Activated B cell treated with CpG ODN at 0.5 μM for 24 hours (primary cell): ENCODE measurements around the gene FOXJ3. TPM values are rescaled to one million over a fixed set of nuclear protein-coding genes. Genes with fewer than 3 reads are reported as not detected.

Source experiments
- ATAC-seq: fragments of 200-7000 bp; cut with Tn5 transposase; one replicate; pipeline ENCODE4 v1.10.0; 2021; ENCODE audit warnings: low read depth, mild to moderate bottlenecking, moderate library complexity
- CTCF ChIA-PET: fragments of 350-600 bp; sonication (Branson Sonifier 250); formaldehyde crosslinking; loops from one replicate; lab custom pipeline; 2021; ENCODE audit warnings: antibody characterized with exemption; lab: Charles Lee
- POLR2A ChIA-PET: fragments of 350-600 bp; sonication (Branson Sonifier 250); formaldehyde crosslinking; loops from one replicate; lab custom pipeline; 2021; ENCODE audit warnings: antibody characterized with exemption; lab: Charles Lee
- DNase-seq: peaks from one replicate; pipeline ENCODE4 v3.0.0; 2022
- H3K27ac Mint-ChIP-seq: one replicate; pipeline ENCODE4 v1.8.0; 2020; ENCODE audit warnings: mixed read lengths
- H3K27me3 Mint-ChIP-seq: one replicate; pipeline ENCODE4 v1.8.0; 2021; ENCODE audit warnings: mixed read lengths
- H3K36me3 Mint-ChIP-seq: one replicate; pipeline ENCODE4 v1.8.0; 2021; ENCODE audit warnings: low read depth, mixed read lengths
- H3K4me1 Mint-ChIP-seq: one replicate; pipeline ENCODE4 v1.8.0; 2021; ENCODE audit warnings: mixed read lengths
- H3K4me3 Mint-ChIP-seq: one replicate; pipeline ENCODE4 v1.8.0; 2020; ENCODE audit warnings: mild to moderate bottlenecking, mixed read lengths
- H3K9me3 Mint-ChIP-seq: one replicate; pipeline ENCODE4 v1.8.0; 2020; ENCODE audit warnings: mixed read lengths
- intact Hi-C: fragments of 100-400 bp; cut with micrococcal nuclease; formaldehyde crosslinking; loops from one replicate; pipeline ENCODE4 v1.15.1; 2024
- total RNA-seq: library from RNA; stranded (reverse); gene quantifications from 2 replicates; pipeline ENCODE4 v1.2.3, GENCODE V29; 2022
- TF ChIP-seq, protein P1 (sequence below): fragments of 200-600 bp; IDR thresholded peaks from one replicate; pipeline ENCODE4 v1.8.0; 2022; ENCODE audit warnings: antibody characterized with exemption, mild to moderate bottlenecking

Gene FOXJ3
- total RNA-seq, 1 donor from 2014 or later, result 63.9 TPM

GRCh38 chr1:42290130-42290529, 44.9 kb downstream of the FOXJ3 start:
- DNase-seq (no peak), ATAC-seq (no peak)
- intact Hi-C loops, result no loop called here
- Mint-ChIP-seq H3K9me3 (no peaks in the 10 kb centered on the region), H3K4me3 (no peak overlapping the region), H3K27me3 (no peaks in the 10 kb centered on the region), H3K27ac (no peak overlapping the region), H3K36me3 (peaks cover 20% of the 10 kb centered on the region), H3K4me1 (peaks cover 12% of the 10 kb centered on the region)
- POLR2A ChIA-PET, result no interaction called here
- CTCF ChIA-PET, result no interaction called here
- TF ChIP-seq, protein P1, sequence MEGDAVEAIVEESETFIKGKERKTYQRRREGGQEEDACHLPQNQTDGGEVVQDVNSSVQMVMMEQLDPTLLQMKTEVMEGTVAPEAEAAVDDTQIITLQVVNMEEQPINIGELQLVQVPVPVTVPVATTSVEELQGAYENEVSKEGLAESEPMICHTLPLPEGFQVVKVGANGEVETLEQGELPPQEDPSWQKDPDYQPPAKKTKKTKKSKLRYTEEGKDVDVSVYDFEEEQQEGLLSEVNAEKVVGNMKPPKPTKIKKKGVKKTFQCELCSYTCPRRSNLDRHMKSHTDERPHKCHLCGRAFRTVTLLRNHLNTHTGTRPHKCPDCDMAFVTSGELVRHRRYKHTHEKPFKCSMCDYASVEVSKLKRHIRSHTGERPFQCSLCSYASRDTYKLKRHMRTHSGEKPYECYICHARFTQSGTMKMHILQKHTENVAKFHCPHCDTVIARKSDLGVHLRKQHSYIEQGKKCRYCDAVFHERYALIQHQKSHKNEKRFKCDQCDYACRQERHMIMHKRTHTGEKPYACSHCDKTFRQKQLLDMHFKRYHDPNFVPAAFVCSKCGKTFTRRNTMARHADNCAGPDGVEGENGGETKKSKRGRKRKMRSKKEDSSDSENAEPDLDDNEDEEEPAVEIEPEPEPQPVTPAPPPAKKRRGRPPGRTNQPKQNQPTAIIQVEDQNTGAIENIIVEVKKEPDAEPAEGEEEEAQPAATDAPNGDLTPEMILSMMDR, result no peak

DNA sequence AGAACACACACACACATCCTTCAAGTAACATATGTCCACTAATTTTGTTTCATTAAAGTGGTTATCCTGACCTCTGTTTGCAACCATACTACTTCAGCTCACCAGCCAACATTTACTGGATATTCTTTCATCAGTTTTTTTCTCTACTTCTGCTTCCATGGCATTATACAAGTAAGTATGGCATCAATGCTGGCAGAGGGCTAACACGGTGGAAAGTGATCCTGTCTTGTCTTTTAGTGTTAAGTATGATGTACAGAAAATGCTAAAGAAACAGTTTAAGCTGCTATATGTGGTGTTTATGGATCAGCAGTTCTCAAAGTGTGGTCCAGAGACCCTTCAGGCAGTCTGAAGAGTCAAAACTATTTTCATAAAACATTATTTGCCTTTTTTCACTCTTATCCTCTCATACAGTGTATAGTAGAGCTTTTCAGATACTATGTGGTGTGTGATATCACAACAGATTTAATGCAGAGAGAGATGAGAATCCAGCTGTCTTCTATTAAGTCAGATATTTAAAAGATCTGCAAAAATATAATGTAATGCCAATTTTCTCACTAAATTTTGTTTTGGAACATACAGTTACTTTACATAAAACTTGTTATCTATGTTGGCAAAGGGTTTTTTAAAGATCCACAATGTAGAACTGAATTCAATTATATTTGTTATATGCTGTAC, 46.6 kb downstream of the FOXJ3 start:
- Mint-ChIP-seq H3K4me3 (no peak overlapping the region), H3K27me3 (no peaks in the 10 kb centered on the region), H3K36me3 (peaks cover 16% of the 10 kb centered on the region), H3K27ac (no peak overlapping the region), H3K9me3 (no peaks in the 10 kb centered on the region), H3K4me1 (peaks cover 8% of the 10 kb centered on the region)
- TF ChIP-seq, protein P1, result no peak
- intact Hi-C loops, result no loop called here
- POLR2A ChIA-PET, result no interaction called here
- CTCF ChIA-PET, result no interaction called here
- DNase-seq (no peak), ATAC-seq (no peak)

DNA sequence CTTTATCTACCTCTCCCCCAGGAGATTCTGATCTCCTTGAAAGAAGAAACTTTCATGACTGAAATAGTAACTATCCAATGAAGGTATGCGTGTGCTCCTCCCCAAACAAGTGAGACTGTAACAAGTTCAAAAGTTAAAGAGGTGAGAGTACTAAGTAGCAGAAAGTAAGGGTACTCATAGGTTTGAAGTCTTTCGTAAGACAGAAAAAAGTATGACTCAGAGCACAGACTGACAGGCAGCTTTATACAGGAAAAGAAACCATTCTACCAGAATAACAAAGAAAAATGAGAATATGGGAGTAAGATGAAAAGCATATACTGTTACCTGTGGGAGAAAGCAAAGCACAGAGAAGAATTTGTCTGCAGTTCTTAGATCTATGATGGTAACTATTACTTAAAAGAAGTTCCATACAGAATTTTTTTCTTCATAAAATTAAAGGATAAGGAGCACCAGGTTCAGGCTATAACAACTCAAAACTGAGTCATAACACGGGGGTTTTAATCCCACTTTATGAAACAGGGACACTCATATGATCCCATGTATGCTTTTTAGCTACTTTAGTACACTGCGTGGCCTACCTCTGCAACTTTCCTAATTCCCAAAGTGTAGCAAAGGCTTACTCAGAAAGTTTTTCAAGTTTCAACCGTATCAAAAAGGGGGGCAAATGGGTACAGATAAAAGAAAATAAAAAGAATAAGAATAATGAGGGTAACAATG, 52.0 kb downstream of the FOXJ3 start:
- ATAC-seq, result no peak
- H3K27ac Mint-ChIP-seq, result no peak overlapping the region
- intact Hi-C loops, result no loop called here
- TF ChIP-seq, protein P1, result no peak
- ChIA-PET CTCF (no interaction called here), POLR2A (no interaction called here)
- no peak overlapping the region for H3K4me3 Mint-ChIP-seq
- DNase-seq, result no peak
- H3K27me3 Mint-ChIP-seq, result no peaks in the 10 kb centered on the region
- H3K36me3 Mint-ChIP-seq, result peaks cover 15% of the 10 kb centered on the region
- H3K4me1 Mint-ChIP-seq, result peaks cover 14% of the 10 kb centered on the region
- no peaks in the 10 kb centered on the region for H3K9me3 Mint-ChIP-seq

DNA sequence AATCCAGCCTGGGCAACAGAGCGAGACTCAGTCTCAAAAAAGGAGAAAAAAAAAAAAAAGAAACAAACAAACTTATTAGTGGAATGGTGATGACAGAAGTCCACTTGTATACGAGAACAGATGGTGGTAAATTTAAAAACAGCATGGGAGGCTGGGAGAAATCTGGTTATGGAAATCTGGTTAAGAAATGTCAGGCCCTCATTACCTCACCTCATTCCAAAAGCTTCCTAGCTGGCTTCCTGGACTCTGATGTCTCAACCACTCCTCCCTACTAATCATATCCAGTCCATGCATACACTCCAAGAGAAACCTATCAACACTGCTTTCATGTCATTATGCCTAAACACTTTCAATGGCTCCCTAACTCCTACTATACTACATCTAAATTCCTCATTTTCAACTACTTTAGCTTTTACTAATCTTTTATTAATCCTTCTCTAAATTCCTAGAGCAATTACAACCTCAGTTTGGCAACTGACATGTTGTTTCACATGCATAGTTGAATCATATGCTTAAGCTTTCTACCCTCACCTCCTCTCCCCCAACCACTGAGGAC, 52.9 kb downstream of the FOXJ3 start:
- no peak overlapping the region for H3K4me3 Mint-ChIP-seq
- CTCF ChIA-PET, result no interaction called here
- intact Hi-C loops, result no loop called here
- no peak for DNase-seq
- peaks cover 18% of the 10 kb centered on the region for H3K36me3 Mint-ChIP-seq
- H3K27me3 Mint-ChIP-seq, result no peaks in the 10 kb centered on the region
- no peak overlapping the region for H3K27ac Mint-ChIP-seq
- peaks cover 14% of the 10 kb centered on the region for H3K4me1 Mint-ChIP-seq
- POLR2A ChIA-PET, result interaction anchor here (0.7 kb wide), 1 partner anchor 735 kb away, joined by 3 read pairs; no protein-coding TSS in a partner anchor
- TF ChIP-seq, protein P1, result no peak
- ATAC-seq, result no peak
- no peaks in the 10 kb centered on the region for H3K9me3 Mint-ChIP-seq

DNA sequence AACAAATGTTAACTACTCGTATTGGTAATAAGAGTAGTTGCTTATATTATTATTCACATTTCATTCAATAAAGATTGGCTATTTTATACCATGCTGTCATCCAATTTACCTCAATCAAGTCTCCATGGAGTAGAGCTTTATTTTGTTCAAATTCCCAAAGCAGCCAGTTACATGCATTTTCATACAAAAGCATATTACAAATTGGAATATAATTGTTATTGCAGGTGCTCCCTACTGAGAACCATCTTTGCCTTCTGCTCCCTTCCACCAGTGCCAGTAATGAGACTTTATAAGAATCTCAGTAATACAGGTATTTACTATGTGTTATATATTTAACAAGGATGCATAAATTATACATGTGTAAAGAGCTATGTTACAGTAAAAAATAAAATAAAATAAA, 54.2 kb downstream of the FOXJ3 start:
- H3K4me3 Mint-ChIP-seq, result no peak overlapping the region
- ChIA-PET POLR2A (no interaction called here), CTCF (no interaction called here)
- ATAC-seq (no peak), DNase-seq (no peak)
- intact Hi-C loops, result no loop called here
- H3K27ac Mint-ChIP-seq, result no peak overlapping the region
- H3K36me3 Mint-ChIP-seq, result peaks cover 27% of the 10 kb centered on the region
- TF ChIP-seq, protein P1, result no peak
- H3K4me1 Mint-ChIP-seq, result peaks cover 14% of the 10 kb centered on the region
- H3K9me3 Mint-ChIP-seq, result no peaks in the 10 kb centered on the region
- no peaks in the 10 kb centered on the region for H3K27me3 Mint-ChIP-seq
